Stomach smooth muscle (tissue), 2 donors: ENCODE results near the gene ASCL5.

Experiments
- H3K27ac ChIP-seq: one replicate; pipeline ENCODE4 v1.7.0; 2013; ENCODE audit warnings: mild to moderate bottlenecking, low read length, inconsistent platforms
- H3K27me3 ChIP-seq, 2 donors: one replicate each; pipeline ENCODE4 v1.7.0; 2013; ENCODE audit warnings: low read length in 2 of 2; ENCODE audit not compliant: insufficient read depth in 2 of 2, control insufficient read depth in 1 of 2
- H3K36me3 ChIP-seq, 2 donors: one replicate each; pipeline ENCODE4 v1.7.0; 2013; ENCODE audit warnings: low read length in 2 of 2; ENCODE audit not compliant: control insufficient read depth in 2 of 2, insufficient read depth in 2 of 2
- H3K4me1 ChIP-seq: one replicate; pipeline ENCODE4 v1.7.0; 2013; ENCODE audit warnings: low read length; ENCODE audit not compliant: control insufficient read depth, insufficient read depth
- H3K4me3 ChIP-seq, 2 donors: one replicate each; pipeline ENCODE4 v1.7.0; 2013; ENCODE audit warnings: low read length in 2 of 2
- H3K9ac ChIP-seq, 2 donors: one replicate each; pipeline ENCODE4 v1.7.0; 2013; ENCODE audit warnings: low read length in 2 of 2, mild to moderate bottlenecking in 1 of 2
- H3K9me3 ChIP-seq, 2 donors: one replicate each; pipeline ENCODE4 v1.7.0; 2013; ENCODE audit warnings: low read length in 2 of 2; ENCODE audit not compliant: control insufficient read depth in 2 of 2
- donor health status: healthy.
- donor health status: Pancreatic carcinoma.

ASCL5 gene

GRCh38 chr1:201065686-201066085 lies 61.3 kb downstream of the ASCL5 start:
- peaks cover 0 to 3% of the 10 kb centered on the region in 2 donors for H3K27me3 ChIP-seq
- no peak overlapping the region for H3K4me3 ChIP-seq
- H3K27ac ChIP-seq = no peak overlapping the region
- no peak overlapping the region for H3K9ac ChIP-seq
- H3K9me3 ChIP-seq = no peaks in the 10 kb centered on the region
- H3K4me1 ChIP-seq = peaks cover 11% of the 10 kb centered on the region
- H3K36me3 ChIP-seq = no peaks in the 10 kb centered on the region

DNA sequence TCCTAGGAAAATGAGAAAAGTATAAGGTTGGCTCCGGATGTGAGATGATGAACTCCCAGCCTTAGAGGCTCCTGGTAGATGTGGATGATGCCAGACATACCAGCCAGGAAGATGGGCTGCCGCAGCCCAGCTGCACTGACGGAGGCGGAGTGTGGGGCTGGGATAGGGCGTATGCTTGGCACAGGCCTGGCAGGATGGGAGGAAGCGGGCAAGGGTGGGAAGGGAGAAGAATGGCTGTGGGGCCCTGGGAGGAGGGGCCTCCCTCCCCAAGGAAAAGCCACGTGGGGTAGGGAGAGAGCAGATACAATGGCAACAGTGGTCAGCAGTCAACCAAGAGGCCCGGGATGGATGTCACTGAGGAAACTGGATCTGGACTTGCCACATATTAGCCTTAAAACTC lies 62.2 kb downstream of the ASCL5 start:
- Histone ChIP-seq H3K36me3 (no peaks in the 10 kb centered on the region), H3K27me3 (no peaks in the 10 kb centered on the region), H3K27ac (no peak overlapping the region), H3K9ac (no peak overlapping the region), H3K4me3 (no peak overlapping the region), H3K9me3 (no peaks in the 10 kb centered on the region), H3K4me1 (peaks cover 19% of the 10 kb centered on the region)
